ENCODE measurements around the gene GHITM. TPM values are rescaled to one million over a fixed set of nuclear protein-coding genes. Genes with fewer than 3 reads are reported as not detected.

GHITM gene
- polyA plus RNA-seq, 3 donors = 91.4 to 363 (median 312) TPM

DNA sequence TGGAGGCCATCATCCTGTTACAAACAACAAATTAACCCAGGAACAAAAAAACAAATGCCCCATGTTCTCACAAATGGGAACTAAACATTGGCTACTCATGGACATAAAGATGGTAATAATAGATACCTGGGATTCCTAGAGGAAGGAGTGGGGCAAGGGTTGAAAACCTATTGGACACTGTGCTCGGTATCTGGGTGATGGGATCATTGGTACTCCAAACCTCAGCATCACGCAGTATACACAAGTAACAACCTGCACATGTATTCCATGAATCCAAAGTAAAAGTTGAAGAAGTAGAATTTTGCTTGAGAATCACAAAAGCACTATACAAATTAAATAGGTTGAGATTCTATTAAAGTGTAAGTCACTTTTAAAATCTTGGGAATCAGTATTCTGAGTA, 16.7 kb downstream of the GHITM start:
- Mint-ChIP-seq H3K4me3 (no peak overlapping the region), H3K9me3 (peaks cover 0 to 1% (median 0%) of the 10 kb centered on the region in 7 donors), H3K4me1 (peaks cover 25% of the 10 kb centered on the region), H3K36me3 (peaks cover 45 to 51% of the 10 kb centered on the region in 2 donors), H3K27me3 (ENCODE audit: low read depth in 3 of 3) (peaks cover 7 to 12% (median 11%) of the 10 kb centered on the region in 3 donors), H3K27ac (peak overlapping the region in 6 of 7 donors; percentile 30 to 68 (median 40))
- Histone ChIP-seq H3K4me3 (replicated peaks in 1 of 3; ENCODE audit: low read depth in 2 of 3, low read length in 3 of 3) (no peak overlapping the region), H3K36me3 (replicated peaks in 1 of 2; ENCODE audit: control insufficient read depth in 1 of 2, insufficient read depth in 2 of 2, low read length in 2 of 2) (peaks cover 41 to 49% of the 10 kb centered on the region in 2 donors), H3K9ac (ENCODE audit: insufficient read depth, low read length, poor library complexity, severe bottlenecking) (no peak overlapping the region), H3K79me2 (ENCODE audit: insufficient read depth, low read length) (no peaks in the 10 kb centered on the region), H3K9me3 (replicated peaks in 1 of 2; ENCODE audit: control insufficient read depth in 1 of 2, insufficient read depth in 1 of 2, low read length in 2 of 2) (no peaks in the 10 kb centered on the region), H4K20me1 (ENCODE audit: insufficient read depth, low read length) (no peaks in the 10 kb centered on the region), H3K4me1 (ENCODE audit: control insufficient read depth in 1 of 2, insufficient read depth in 2 of 2, low read length in 2 of 2) (peaks cover 7 to 18% of the 10 kb centered on the region in 2 donors), H3K4me2 (replicated peaks; ENCODE audit: extremely low read depth, low read length, poor library complexity, severe bottlenecking) (no peak overlapping the region), H2AFZ (ENCODE audit: insufficient read depth, low read depth, low read length, poor library complexity, severe bottlenecking) (no peak overlapping the region), H3K27ac (ENCODE audit: low read depth in 1 of 2, low read length in 2 of 2) (no peak overlapping the region), H3K27me3 (ENCODE audit: control insufficient read depth in 2 of 2, insufficient read depth in 2 of 2, low read length in 2 of 2) (peaks cover 7% of the 10 kb centered on the region in 2 donors)
- WGBS (ENCODE audit: insufficient coverage) = no CpG with 5 or more reads among the region's 2 CpGs
- intact Hi-C loops (cut with micrococcal nuclease) = no loop called here
- DNase-seq = no peak
- TF ChIP-seq, protein P1, sequence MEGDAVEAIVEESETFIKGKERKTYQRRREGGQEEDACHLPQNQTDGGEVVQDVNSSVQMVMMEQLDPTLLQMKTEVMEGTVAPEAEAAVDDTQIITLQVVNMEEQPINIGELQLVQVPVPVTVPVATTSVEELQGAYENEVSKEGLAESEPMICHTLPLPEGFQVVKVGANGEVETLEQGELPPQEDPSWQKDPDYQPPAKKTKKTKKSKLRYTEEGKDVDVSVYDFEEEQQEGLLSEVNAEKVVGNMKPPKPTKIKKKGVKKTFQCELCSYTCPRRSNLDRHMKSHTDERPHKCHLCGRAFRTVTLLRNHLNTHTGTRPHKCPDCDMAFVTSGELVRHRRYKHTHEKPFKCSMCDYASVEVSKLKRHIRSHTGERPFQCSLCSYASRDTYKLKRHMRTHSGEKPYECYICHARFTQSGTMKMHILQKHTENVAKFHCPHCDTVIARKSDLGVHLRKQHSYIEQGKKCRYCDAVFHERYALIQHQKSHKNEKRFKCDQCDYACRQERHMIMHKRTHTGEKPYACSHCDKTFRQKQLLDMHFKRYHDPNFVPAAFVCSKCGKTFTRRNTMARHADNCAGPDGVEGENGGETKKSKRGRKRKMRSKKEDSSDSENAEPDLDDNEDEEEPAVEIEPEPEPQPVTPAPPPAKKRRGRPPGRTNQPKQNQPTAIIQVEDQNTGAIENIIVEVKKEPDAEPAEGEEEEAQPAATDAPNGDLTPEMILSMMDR (IDR thresholded peaks at IDR 0.05) = no peak

DNA sequence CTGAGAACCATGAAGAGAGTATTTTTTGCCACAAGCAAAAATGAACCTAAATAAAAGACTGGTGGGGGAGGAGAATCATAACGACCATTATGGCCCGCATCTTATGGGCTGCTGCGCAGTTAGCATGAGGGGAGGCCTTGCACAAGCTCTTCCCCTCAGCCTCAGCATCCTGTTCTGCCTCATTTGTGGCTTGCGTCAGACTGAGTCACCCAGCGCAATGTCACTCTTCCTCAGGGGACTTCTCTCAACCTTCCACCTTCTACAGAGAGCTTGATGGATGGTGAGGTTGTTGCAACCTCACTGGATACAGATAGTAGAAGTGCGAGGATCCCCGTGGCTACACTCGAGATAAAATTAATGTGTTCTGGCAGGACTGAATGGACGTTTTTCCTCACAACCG, 17.5 kb downstream of the GHITM start:
- 0% methylated on average over 2 of the region's 10 CpGs for WGBS (ENCODE audit: insufficient coverage)
- TF ChIP-seq, protein P1 (IDR thresholded peaks at IDR 0.05) = no peak
- Histone ChIP-seq H3K4me3 (replicated peaks in 1 of 3; ENCODE audit: low read depth in 2 of 3, low read length in 3 of 3) (no peak overlapping the region), H4K20me1 (ENCODE audit: insufficient read depth, low read length) (no peaks in the 10 kb centered on the region), H2AFZ (ENCODE audit: insufficient read depth, low read depth, low read length, poor library complexity, severe bottlenecking) (no peak overlapping the region), H3K79me2 (ENCODE audit: insufficient read depth, low read length) (no peaks in the 10 kb centered on the region), H3K4me1 (ENCODE audit: control insufficient read depth in 1 of 2, insufficient read depth in 2 of 2, low read length in 2 of 2) (peaks cover 7 to 18% of the 10 kb centered on the region in 2 donors), H3K27me3 (ENCODE audit: control insufficient read depth in 2 of 2, insufficient read depth in 2 of 2, low read length in 2 of 2) (peaks cover 7% of the 10 kb centered on the region in 2 donors), H3K36me3 (replicated peaks in 1 of 2; ENCODE audit: control insufficient read depth in 1 of 2, insufficient read depth in 2 of 2, low read length in 2 of 2) (peaks cover 33 to 42% of the 10 kb centered on the region in 2 donors), H3K9me3 (replicated peaks in 1 of 2; ENCODE audit: control insufficient read depth in 1 of 2, insufficient read depth in 1 of 2, low read length in 2 of 2) (no peaks in the 10 kb centered on the region), H3K9ac (ENCODE audit: insufficient read depth, low read length, poor library complexity, severe bottlenecking) (no peak overlapping the region), H3K27ac (ENCODE audit: low read depth in 1 of 2, low read length in 2 of 2) (no peak overlapping the region), H3K4me2 (replicated peaks; ENCODE audit: extremely low read depth, low read length, poor library complexity, severe bottlenecking) (peak overlapping the region; percentile 10)
- peaks cover 38 to 43% of the 10 kb centered on the region in 2 donors for H3K36me3 Mint-ChIP-seq
- H3K9me3 Mint-ChIP-seq = peaks cover 0 to 1% (median 0%) of the 10 kb centered on the region in 7 donors
- H3K27ac Mint-ChIP-seq = peak overlapping the region; percentile 64 to 86 (median 81)
- peaks cover 25% of the 10 kb centered on the region for H3K4me1 Mint-ChIP-seq
- H3K4me3 Mint-ChIP-seq = peak overlapping the region in 1 of 2 donors; percentile 6
- intact Hi-C loops (cut with micrococcal nuclease) = no loop called here
- peaks cover 7 to 16% (median 11%) of the 10 kb centered on the region in 3 donors for H3K27me3 Mint-ChIP-seq (ENCODE audit: low read depth in 3 of 3)
- peak; percentile 87 to 96 (median 90) for DNase-seq
